Activated CD8-positive, alpha-beta T cell treated with anti-CD3 and anti-CD28 coated beads, Interleukin-2, amount 10 ng/mL, durations not matched to agents 7 days and 5 days (primary cell): ENCODE results near the gene SPEG. TPM values are rescaled to one million over a fixed set of nuclear protein-coding genes. Genes with fewer than 3 reads are reported as not detected.

Experiments used
- ATAC-seq: fragments of 150-1000 bp; cut with Tn5 transposase; one replicate; pipeline ENCODE4 v1.10.0; 2021; ENCODE audit warnings: moderate library complexity
- CTCF ChIA-PET: fragments of 350-600 bp; sonication (Branson Sonifier 250); formaldehyde crosslinking; loops from one replicate; lab custom pipeline; 2021; ENCODE audit warnings: antibody characterized with exemption; lab: Charles Lee
- POLR2A ChIA-PET: fragments of 350-600 bp; sonication (Branson Sonifier 250); formaldehyde crosslinking; loops from one replicate; lab custom pipeline; 2021; ENCODE audit warnings: antibody characterized with exemption; lab: Charles Lee
- DNase-seq: peaks from one replicate; pipeline ENCODE4 v3.0.0-alpha.2; 2020
- H3K27ac Mint-ChIP-seq: one replicate; pipeline ENCODE4 v1.8.0; 2021; ENCODE audit warnings: mild to moderate bottlenecking, mixed read lengths
- H3K27me3 Mint-ChIP-seq: one replicate; pipeline ENCODE4 v1.8.0; 2021; ENCODE audit warnings: low read depth, mixed read lengths
- H3K36me3 Mint-ChIP-seq: one replicate; pipeline ENCODE4 v1.8.0; 2021; ENCODE audit warnings: low read depth, mixed read lengths
- H3K4me1 Mint-ChIP-seq: one replicate; pipeline ENCODE4 v1.8.0; 2021; ENCODE audit warnings: low read depth, mixed read lengths
- H3K4me3 Mint-ChIP-seq: one replicate; pipeline ENCODE4 v1.8.0; 2021; ENCODE audit warnings: mild to moderate bottlenecking, mixed read lengths
- H3K9me3 Mint-ChIP-seq: one replicate; pipeline ENCODE4 v1.8.0; 2022; ENCODE audit warnings: mixed read lengths; ENCODE audit not compliant: insufficient read depth
- total RNA-seq, 2 experiments: library from RNA; stranded (reverse); gene quantifications; one replicate each; pipeline ENCODE4 v1.2.3, GENCODE V29; 2021

The SPEG gene
- total RNA-seq, 2 experiments from 2014 or later: 10.8 to 11.6 TPM

GRCh38 chr2:219536425-219536824, 101.8 kb downstream of the SPEG start:
- peaks cover 4% of the 10 kb centered on the region for H3K4me1 Mint-ChIP-seq
- no peak overlapping the region for H3K27ac Mint-ChIP-seq
- peaks cover 7% of the 10 kb centered on the region for H3K27me3 Mint-ChIP-seq
- no peak for DNase-seq
- ChIA-PET CTCF (interaction anchor here (1.0 to 1.4 kb wide), 2 partner anchors 27 to 107 kb away, joined by 3 read pairs; no protein-coding TSS in a partner anchor), POLR2A (no interaction called here)
- H3K9me3 Mint-ChIP-seq: no peaks in the 10 kb centered on the region
- H3K36me3 Mint-ChIP-seq: peaks cover 3% of the 10 kb centered on the region
- no peak for ATAC-seq
- no peak overlapping the region for H3K4me3 Mint-ChIP-seq

DNA sequence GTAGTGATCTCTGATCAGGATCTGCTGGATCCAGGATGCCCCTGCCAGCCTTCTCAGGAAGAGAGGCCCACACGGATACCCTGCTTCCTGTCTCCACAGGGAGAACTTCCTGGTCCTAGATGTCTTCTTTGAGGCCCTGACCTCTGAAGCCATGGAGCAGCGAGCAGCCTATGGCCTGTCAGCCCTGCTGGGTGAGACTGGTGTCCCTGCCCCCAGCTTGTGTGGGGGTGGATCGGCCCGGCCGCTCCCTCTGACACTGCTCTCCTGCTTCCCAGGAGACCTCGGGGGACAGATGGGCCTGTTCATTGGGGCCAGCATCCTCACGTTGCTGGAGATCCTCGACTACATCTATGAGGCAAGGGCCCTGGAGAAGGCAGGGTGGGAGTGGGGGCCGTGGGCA, 102.3 kb downstream of the SPEG start:
- H3K27me3 Mint-ChIP-seq: peaks cover 6% of the 10 kb centered on the region
- no peak overlapping the region for H3K27ac Mint-ChIP-seq
- ATAC-seq: no peak
- no peak overlapping the region for H3K4me3 Mint-ChIP-seq
- CTCF ChIA-PET: interaction anchor here (1.0 to 1.4 kb wide), 2 partner anchors 27 to 106 kb away, joined by 3 read pairs; no protein-coding TSS in a partner anchor
- H3K9me3 Mint-ChIP-seq: no peaks in the 10 kb centered on the region
- peaks cover 3% of the 10 kb centered on the region for H3K36me3 Mint-ChIP-seq
- POLR2A ChIA-PET: no interaction called here
- H3K4me1 Mint-ChIP-seq: peaks cover 8% of the 10 kb centered on the region
- no peak for DNase-seq

DNA sequence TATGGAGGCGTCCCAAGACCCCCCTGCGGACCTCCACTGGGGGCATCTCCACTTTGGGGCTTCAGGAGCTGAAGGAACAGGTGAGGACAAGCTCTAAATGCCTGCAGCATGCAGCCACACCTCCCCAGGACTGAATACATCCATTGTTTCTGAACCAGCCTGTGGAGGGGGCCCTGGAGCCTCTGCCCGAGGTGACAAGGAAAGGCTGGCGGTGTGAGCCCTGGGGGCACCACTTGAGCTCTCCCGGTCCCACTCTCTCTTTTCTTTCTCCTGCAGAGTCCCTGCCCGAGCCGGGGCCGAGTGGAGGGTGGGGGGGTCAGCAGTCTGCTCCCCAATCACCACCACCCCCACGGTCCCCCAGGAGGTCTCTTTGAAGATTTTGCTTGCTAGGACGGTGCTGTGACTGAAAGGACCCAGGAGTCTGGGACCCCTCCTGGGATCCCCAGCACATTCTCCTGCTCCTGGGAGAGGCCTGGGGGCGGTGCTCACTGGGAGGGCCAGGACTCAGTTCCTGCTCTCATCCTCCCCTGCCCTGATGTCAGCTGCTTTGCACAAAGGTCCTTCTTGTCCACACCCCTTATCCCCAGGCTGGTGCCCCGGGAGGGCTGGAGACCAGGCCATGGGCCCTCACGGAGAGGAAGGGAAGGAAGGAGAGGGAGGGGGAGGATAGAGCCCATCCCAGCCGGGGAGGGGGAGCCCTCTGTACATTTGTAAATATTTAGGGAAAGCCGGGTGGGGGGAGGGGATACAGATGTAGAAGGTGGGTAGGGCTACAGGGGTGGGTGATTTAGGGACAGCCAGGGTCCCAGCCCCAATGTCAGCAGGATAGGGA, 103.2 kb downstream of the SPEG start:
- CTCF ChIA-PET: interaction anchor here (1.4 to 1.5 kb wide), 3 partner anchors 8 to 149 kb away, joined by 3 to 4 read pairs (median 4); no protein-coding TSS in a partner anchor
- DNase-seq: no peak
- no peak overlapping the region for H3K27ac Mint-ChIP-seq
- POLR2A ChIA-PET: no interaction called here
- no peaks in the 10 kb centered on the region for H3K9me3 Mint-ChIP-seq
- no peak overlapping the region for H3K4me3 Mint-ChIP-seq
- H3K4me1 Mint-ChIP-seq: peaks cover 16% of the 10 kb centered on the region
- H3K36me3 Mint-ChIP-seq: peaks cover 3% of the 10 kb centered on the region
- H3K27me3 Mint-ChIP-seq: peaks cover 3% of the 10 kb centered on the region
- no peak for ATAC-seq

- peaks cover 16% of the 10 kb centered on the region for H3K4me1 Mint-ChIP-seq
- no peak for DNase-seq
- H3K27me3 Mint-ChIP-seq: peaks cover 3% of the 10 kb centered on the region
- no peaks in the 10 kb centered on the region for H3K9me3 Mint-ChIP-seq
- no peak overlapping the region for H3K27ac Mint-ChIP-seq
- ChIA-PET POLR2A (no interaction called here), CTCF (interaction anchor here (1.4 to 3.8 kb wide), 3 partner anchors 9 to 150 kb away, joined by 4 to 59 read pairs (median 4); no protein-coding TSS in a partner anchor)
- H3K36me3 Mint-ChIP-seq: peaks cover 3% of the 10 kb centered on the region
- no peak for ATAC-seq
- no peak overlapping the region for H3K4me3 Mint-ChIP-seq
These were observed 103.9 kb downstream of the SPEG start for GRCh38 chr2:219538504-219538951.

- H3K4me3 Mint-ChIP-seq: no peak overlapping the region
- ChIA-PET POLR2A (no interaction called here), CTCF (interaction anchor here (1.0 to 3.8 kb wide), 5 partner anchors 9 to 150 kb away, joined by 3 to 59 read pairs (median 4); no protein-coding TSS in a partner anchor)
- H3K4me1 Mint-ChIP-seq: peaks cover 17% of the 10 kb centered on the region
- no peak for ATAC-seq
- peaks cover 3% of the 10 kb centered on the region for H3K36me3 Mint-ChIP-seq
- DNase-seq: no peak
- peaks cover 3% of the 10 kb centered on the region for H3K27me3 Mint-ChIP-seq
- H3K27ac Mint-ChIP-seq: no peak overlapping the region
- no peaks in the 10 kb centered on the region for H3K9me3 Mint-ChIP-seq
These were observed 104.5 kb downstream of the SPEG start for GRCh38 chr2:219538956-219539788.

GRCh38 chr2:219539926-219540678, 105.5 kb downstream of the SPEG start:
- CTCF ChIA-PET: interaction anchor here (1.0 to 5.9 kb wide), 18 partner anchors 10 to 152 kb away, joined by 3 to 59 read pairs (median 6); partner anchors contain the start of genes DNPEP, GMPPA and STK11IP
- Mint-ChIP-seq H3K27me3 (peaks cover 11% of the 10 kb centered on the region), H3K4me3 (no peak overlapping the region), H3K36me3 (peaks cover 3% of the 10 kb centered on the region), H3K27ac (no peak overlapping the region), H3K4me1 (peaks cover 25% of the 10 kb centered on the region), H3K9me3 (no peaks in the 10 kb centered on the region)
- ATAC-seq (no peak), DNase-seq (no peak)
- POLR2A ChIA-PET: no interaction called here

- no peaks in the 10 kb centered on the region for H3K9me3 Mint-ChIP-seq
- peak overlapping the region; percentile 46 for H3K4me3 Mint-ChIP-seq
- CTCF ChIA-PET: interaction anchor here (0.6 to 5.9 kb wide), 36 partner anchors 9 to 246 kb away, joined by 3 to 59 read pairs (median 4); partner anchors contain the start of genes DNPEP, GMPPA and STK11IP
- H3K36me3 Mint-ChIP-seq: peaks cover 3% of the 10 kb centered on the region
- H3K27me3 Mint-ChIP-seq: peaks cover 17% of the 10 kb centered on the region
- POLR2A ChIA-PET: no interaction called here
- peaks cover 25% of the 10 kb centered on the region for H3K4me1 Mint-ChIP-seq
- ATAC-seq (no peak), DNase-seq (no peak)
- no peak overlapping the region for H3K27ac Mint-ChIP-seq
These were observed 106.3 kb downstream of the SPEG start for GRCh38 chr2:219540784-219541504.

- H3K27me3 Mint-ChIP-seq: peaks cover 22% of the 10 kb centered on the region
- H3K27ac Mint-ChIP-seq: peak overlapping the region; percentile 34
- no peaks in the 10 kb centered on the region for H3K9me3 Mint-ChIP-seq
- ChIA-PET CTCF (interaction anchor here (0.6 to 5.9 kb wide), 47 partner anchors 8 to 246 kb away, joined by 3 to 59 read pairs (median 4); partner anchors contain the start of genes DNPEP, GMPPA and STK11IP), POLR2A (no interaction called here)
- ATAC-seq (peak; percentile 62), DNase-seq (peak; percentile 88)
- H3K4me1 Mint-ChIP-seq: peaks cover 25% of the 10 kb centered on the region
- peak overlapping the region; percentile 46 for H3K4me3 Mint-ChIP-seq
- peaks cover 3% of the 10 kb centered on the region for H3K36me3 Mint-ChIP-seq
These were observed 107.1 kb downstream of the SPEG start for GRCh38 chr2:219541611-219542180.

DNA sequence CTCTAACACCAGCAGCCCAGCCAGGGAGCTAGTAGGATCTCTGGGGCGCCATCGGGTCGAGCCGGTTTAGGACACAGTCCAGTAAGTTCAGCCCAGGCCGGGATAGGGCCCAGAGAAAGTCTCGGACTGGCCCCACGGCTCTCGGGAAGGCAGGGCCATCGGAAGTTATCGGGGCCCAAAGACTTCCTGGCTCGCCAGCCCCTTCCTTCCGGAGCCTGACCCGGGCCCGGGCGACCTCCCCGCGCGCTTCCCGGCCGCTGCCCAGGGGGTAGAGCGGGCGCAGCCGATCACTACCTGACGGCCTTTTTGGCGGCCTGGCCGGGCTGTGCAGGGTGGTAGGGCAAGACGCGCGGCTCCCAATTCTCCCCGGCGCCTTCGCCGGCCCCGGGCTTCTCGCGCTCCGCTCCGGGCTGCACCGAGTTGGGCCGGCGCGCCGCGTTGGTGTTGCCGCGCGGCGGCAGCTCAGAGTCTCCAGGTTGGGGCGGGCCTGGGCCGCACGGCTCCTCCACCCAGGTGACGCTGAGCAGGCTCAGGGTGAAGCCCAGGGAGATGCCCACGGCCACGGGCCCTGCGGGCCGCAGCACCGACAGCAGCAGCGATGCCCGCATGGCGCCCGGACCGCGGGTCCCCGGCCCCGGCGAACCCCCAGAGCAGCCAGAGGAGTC, 108.4 kb downstream of the SPEG start:
- H3K27ac Mint-ChIP-seq: peak overlapping the region; percentile 63
- CTCF ChIA-PET: interaction anchor here (1.0 to 5.9 kb wide), 12 partner anchors 9 to 155 kb away, joined by 3 to 39 read pairs (median 6); partner anchors contain the start of genes DNPEP and STK11IP
- ATAC-seq (peak; percentile 56), DNase-seq (peak; percentile 27)
- peak overlapping the region; percentile 73 for H3K4me3 Mint-ChIP-seq
- no peaks in the 10 kb centered on the region for H3K9me3 Mint-ChIP-seq
- H3K4me1 Mint-ChIP-seq: peaks cover 25% of the 10 kb centered on the region
- H3K36me3 Mint-ChIP-seq: peaks cover 3% of the 10 kb centered on the region
- H3K27me3 Mint-ChIP-seq: peaks cover 24% of the 10 kb centered on the region
- POLR2A ChIA-PET: interaction anchor here (0.8 kb wide), 1 partner anchor 54 kb away, joined by 4 read pairs; the partner anchor contains the start of gene STK11IP
